Panc1 (cell line): ENCODE data around the gene C22orf42. TPM values are rescaled to one million over a fixed set of nuclear protein-coding genes. Genes with fewer than 3 reads are reported as not detected.
"Not testable (repeated sequence)": the region's sequence is repeated elsewhere in the genome, so short reads cannot be mapped to it uniquely, and the experiment has no call there.

ENCODE experiments used
- ATAC-seq: fragments of 200-7000 bp; cut with Tn5 transposase; 2 replicates; pipeline ENCODE4 v1.9.1; 2020; ENCODE audit warnings: mild to moderate bottlenecking, moderate library complexity
- BruUV-seq: library from RNA; stranded (reverse); fragments of 400-500 nt; replicated peaks from 2 replicates; lab custom pipeline; 2021; lab: Mats Ljungman, UMichigan
- CTCF ChIA-PET: fragments of 300-600 bp; sonication (Branson Sonifier 250); formaldehyde crosslinking; loops from one replicate; lab custom pipeline; 2022; ENCODE audit warnings: antibody characterized with exemption; lab: Charles Lee
- POLR2A ChIA-PET: fragments of 300-600 bp; sonication (Branson Sonifier 250); formaldehyde crosslinking; loops from one replicate; lab custom pipeline; 2022; ENCODE audit warnings: antibody characterized with exemption; lab: Charles Lee
- DNase-seq: peaks from one replicate; pipeline ENCODE4 v3.0.0-alpha.2; 2010; ENCODE audit warnings: low read depth, low spot score
- H3K27ac ChIP-seq: 2 replicates; pipeline ENCODE4 v1.5.1; 2011; ENCODE audit warnings: mild to moderate bottlenecking, low read length, inconsistent platforms
- H3K27me3 ChIP-seq: fragments of 200-500 bp; sonication (Bioruptor generic); 2 replicates; pipeline ENCODE4 v1.6.0; 2014; ENCODE audit warnings: low read length, inconsistent platforms; ENCODE audit not compliant: control insufficient read depth, insufficient read depth
- H3K36me3 ChIP-seq: fragments of 200-500 bp; sonication (Bioruptor generic); 2 replicates; pipeline ENCODE4 v1.5.1; 2014; ENCODE audit warnings: inconsistent platforms, mild to moderate bottlenecking, low read length, moderate library complexity; ENCODE audit not compliant: control insufficient read depth, insufficient read depth
- H3K4me1 ChIP-seq: 2 replicates; pipeline ENCODE4 v1.5.1; 2011; ENCODE audit warnings: inconsistent platforms, mild to moderate bottlenecking, low read length, moderate library complexity; ENCODE audit not compliant: control insufficient read depth, insufficient read depth
- H3K4me3 ChIP-seq, 2 experiments: 2 replicates each; pipeline ENCODE4 v1.5.1; 2011 to 2012; ENCODE audit warnings: low read depth in 2 of 2, low read length in 2 of 2, mild to moderate bottlenecking in 2 of 2, inconsistent platforms in 1 of 2, moderate library complexity in 1 of 2
- H3K9me3 ChIP-seq: fragments of 200-500 bp; sonication (Bioruptor generic); 2 replicates; pipeline ENCODE4 v1.5.1; 2014; ENCODE audit warnings: low read depth, mild to moderate bottlenecking, inconsistent platforms, low read length, moderate library complexity; ENCODE audit not compliant: control insufficient read depth, insufficient read depth
- POLR2AphosphoS5 ChIP-seq: IDR thresholded peaks from 2 replicates; pipeline ENCODE4 v1.6.1; 2012; ENCODE audit warnings: mild to moderate bottlenecking, low read depth, low read length, moderate library complexity
- SIN3A ChIP-seq: IDR thresholded peaks from 2 replicates; pipeline ENCODE4 v1.6.1; 2012; ENCODE audit warnings: low read depth, mild to moderate bottlenecking, low read length, moderate library complexity, borderline replicate concordance; ENCODE audit not compliant: insufficient read depth
- TCF7L2 ChIP-seq: IDR thresholded peaks from 2 replicates; pipeline ENCODE4 v1.6.1; 2011; ENCODE audit warnings: mild to moderate bottlenecking, low read depth, low read length, inconsistent platforms
- in situ Hi-C: cut with HindIII; loops from 2 replicates; pipeline ENCODE4 v1.10.0; 2016; ENCODE audit warnings: low sequenced_read_pairs, low pct_unique_long_range_greater_than_20kb
- intact Hi-C: fragments of 100-400 bp; cut with micrococcal nuclease; formaldehyde crosslinking; loops from one replicate; pipeline ENCODE4 v1.10.0; 2022; ENCODE audit not compliant: unreplicated experiment
- total RNA-seq: library from RNA; stranded (reverse); gene quantifications from one replicate; pipeline ENCODE4 v1.2.1, GENCODE V29; 2021; ENCODE audit not compliant: unreplicated experiment
- TF ChIP-seq, protein P1 (sequence below), 2 experiments: IDR thresholded peaks; 2 replicates each; pipeline ENCODE4 v1.6.1; 2011 to 2012; ENCODE audit warnings: low read depth in 2 of 2, control low read depth in 1 of 2, low read length in 1 of 2, mild to moderate bottlenecking in 1 of 2, moderate library complexity in 1 of 2; ENCODE audit not compliant: insufficient read depth in 1 of 2
- TF ChIP-seq, protein P2 (sequence below): fragments of 450-650 bp; IDR thresholded peaks from 2 replicates; pipeline ENCODE4 v1.5.1; 2017; ENCODE audit warnings: mild to moderate bottlenecking

C22orf42 gene
- total RNA-seq, 1 experiment from 2014 or later: not detected

DNA sequence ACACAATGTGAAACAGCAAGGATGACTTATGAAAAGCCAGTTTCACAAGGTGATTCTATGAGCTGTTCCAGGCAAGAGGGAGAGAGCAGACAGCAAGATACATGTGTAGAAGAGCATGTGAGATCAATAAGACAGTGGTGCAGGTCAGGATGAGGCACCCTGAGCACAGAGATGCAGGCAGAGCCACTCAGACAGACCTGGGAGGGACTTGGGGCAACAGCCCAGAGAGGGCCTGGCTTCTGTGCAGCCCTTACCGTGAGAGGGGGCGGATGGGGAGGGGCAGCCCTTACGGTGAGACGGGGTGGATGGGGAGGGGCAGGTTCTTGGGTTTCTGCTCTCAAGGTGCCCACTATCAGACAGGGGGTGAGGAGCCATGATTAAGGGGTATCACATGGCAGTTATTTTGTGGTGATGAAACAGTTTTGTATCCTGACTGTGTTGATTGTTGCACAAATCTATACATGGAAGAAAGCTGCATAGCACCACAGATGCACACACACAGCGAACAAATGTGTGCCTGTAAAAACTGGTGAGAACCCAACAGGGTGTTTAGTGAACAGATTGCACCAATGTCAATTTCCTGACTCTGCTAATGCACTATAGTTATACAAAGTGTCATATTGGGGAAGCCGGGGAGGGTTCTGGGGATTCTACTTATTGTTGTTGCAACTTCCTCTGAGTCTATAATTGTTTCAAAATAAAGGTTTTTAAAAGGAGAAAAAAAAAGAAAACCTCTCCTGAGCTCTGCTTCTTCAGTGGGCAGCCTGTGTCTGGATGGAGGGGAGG, 5.2 kb upstream of the C22orf42 start:
- CTCF ChIA-PET: no interaction called here
- Histone ChIP-seq H3K27ac (no peak overlapping the region), H3K4me1 (no peaks in the 10 kb centered on the region), H3K4me3 (no peak overlapping the region), H3K9me3 (no peaks in the 10 kb centered on the region), H3K27me3 (peaks cover 5% of the 10 kb centered on the region), H3K36me3 (no peaks in the 10 kb centered on the region)
- intact Hi-C loops (no loop called here), in situ Hi-C loops (no loop called here)
- no peak for DNase-seq
- no TSS peak for BruUV-seq
- POLR2A ChIA-PET: no interaction called here
- ATAC-seq: no peak
- TF ChIP-seq SIN3A (no peak), TCF7L2 (no peak), POLR2AphosphoS5 (no peak)
- TF ChIP-seq, protein P1, sequence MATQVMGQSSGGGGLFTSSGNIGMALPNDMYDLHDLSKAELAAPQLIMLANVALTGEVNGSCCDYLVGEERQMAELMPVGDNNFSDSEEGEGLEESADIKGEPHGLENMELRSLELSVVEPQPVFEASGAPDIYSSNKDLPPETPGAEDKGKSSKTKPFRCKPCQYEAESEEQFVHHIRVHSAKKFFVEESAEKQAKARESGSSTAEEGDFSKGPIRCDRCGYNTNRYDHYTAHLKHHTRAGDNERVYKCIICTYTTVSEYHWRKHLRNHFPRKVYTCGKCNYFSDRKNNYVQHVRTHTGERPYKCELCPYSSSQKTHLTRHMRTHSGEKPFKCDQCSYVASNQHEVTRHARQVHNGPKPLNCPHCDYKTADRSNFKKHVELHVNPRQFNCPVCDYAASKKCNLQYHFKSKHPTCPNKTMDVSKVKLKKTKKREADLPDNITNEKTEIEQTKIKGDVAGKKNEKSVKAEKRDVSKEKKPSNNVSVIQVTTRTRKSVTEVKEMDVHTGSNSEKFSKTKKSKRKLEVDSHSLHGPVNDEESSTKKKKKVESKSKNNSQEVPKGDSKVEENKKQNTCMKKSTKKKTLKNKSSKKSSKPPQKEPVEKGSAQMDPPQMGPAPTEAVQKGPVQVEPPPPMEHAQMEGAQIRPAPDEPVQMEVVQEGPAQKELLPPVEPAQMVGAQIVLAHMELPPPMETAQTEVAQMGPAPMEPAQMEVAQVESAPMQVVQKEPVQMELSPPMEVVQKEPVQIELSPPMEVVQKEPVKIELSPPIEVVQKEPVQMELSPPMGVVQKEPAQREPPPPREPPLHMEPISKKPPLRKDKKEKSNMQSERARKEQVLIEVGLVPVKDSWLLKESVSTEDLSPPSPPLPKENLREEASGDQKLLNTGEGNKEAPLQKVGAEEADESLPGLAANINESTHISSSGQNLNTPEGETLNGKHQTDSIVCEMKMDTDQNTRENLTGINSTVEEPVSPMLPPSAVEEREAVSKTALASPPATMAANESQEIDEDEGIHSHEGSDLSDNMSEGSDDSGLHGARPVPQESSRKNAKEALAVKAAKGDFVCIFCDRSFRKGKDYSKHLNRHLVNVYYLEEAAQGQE (IDR thresholded peaks at IDR 0.05; ENCODE audit: insufficient read depth in 1 of 2, low read depth in 2 of 2, low read length in 1 of 2): no peak
- TF ChIP-seq, protein P2, sequence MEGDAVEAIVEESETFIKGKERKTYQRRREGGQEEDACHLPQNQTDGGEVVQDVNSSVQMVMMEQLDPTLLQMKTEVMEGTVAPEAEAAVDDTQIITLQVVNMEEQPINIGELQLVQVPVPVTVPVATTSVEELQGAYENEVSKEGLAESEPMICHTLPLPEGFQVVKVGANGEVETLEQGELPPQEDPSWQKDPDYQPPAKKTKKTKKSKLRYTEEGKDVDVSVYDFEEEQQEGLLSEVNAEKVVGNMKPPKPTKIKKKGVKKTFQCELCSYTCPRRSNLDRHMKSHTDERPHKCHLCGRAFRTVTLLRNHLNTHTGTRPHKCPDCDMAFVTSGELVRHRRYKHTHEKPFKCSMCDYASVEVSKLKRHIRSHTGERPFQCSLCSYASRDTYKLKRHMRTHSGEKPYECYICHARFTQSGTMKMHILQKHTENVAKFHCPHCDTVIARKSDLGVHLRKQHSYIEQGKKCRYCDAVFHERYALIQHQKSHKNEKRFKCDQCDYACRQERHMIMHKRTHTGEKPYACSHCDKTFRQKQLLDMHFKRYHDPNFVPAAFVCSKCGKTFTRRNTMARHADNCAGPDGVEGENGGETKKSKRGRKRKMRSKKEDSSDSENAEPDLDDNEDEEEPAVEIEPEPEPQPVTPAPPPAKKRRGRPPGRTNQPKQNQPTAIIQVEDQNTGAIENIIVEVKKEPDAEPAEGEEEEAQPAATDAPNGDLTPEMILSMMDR: no peak

DNA sequence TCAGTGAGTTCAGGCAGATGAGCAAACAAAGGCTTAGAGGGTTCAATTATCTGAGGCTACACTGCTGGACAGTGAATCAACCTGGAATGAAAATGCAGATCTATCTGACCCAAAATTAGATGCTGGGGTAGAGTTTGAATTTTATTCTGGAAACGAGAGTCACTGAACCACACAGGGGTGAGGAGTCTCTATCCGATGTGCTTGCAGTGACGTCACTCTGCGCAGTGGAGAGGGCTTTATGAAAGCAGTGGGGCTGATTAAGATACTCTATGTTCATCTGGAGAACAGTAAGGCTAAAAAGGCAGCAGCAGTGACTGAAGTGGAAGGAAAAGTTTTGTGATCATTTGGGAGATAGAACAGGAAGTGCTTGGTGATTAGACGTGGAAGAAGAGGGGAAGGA, 1.3 kb upstream of the C22orf42 start:
- intact Hi-C loops, BruUV-seq, H3K36me3 ChIP-seq, POLR2A ChIA-PET, H3K9me3 ChIP-seq, DNase-seq, CTCF ChIA-PET, H3K27me3 ChIP-seq, H3K4me3 ChIP-seq, H3K4me1 ChIP-seq, ATAC-seq, in situ Hi-C loops, H3K27ac ChIP-seq: not testable (repeated sequence)

DNA sequence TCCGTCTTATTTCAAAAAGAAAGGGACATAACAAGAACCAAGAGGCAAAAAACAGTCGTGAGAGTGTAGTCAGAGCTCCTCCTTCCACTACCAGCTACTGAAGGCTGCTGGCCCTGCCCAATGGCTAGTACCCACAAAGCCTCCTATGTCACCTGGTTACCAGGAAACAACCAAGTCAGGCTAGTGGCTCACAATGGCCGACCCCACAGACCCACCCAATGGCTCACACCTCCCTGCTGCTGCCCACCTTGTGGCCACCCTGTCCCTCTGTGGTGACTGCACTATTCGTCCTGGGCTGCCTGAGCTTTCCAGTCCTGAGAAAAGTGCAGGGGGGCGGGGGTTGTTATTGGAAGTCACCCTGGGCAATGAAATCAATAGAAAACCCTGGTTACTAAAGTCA, 1.5 kb downstream of the C22orf42 start:
- POLR2A ChIA-PET, ATAC-seq, H3K27me3 ChIP-seq: not testable (repeated sequence)

DNA sequence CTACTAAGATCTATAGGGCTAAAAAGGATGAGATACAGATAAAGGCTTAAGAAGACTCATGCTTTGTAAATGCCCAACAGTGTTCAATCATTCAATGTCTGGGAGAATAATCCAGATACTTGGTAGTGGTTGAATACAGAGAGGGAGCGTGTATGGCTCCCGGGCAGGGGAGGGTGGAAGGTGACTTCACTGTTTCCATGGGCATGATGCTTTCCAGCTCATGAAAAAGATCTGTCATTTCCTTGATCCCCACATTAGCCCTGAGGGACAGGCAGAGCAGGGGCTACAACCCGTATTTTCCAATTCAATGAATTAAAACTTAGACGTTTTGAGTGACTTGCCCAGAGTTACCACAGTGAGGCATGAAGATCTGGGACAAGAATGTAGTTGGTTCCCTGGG, 4.4 kb downstream of the C22orf42 start:
- BruUV-seq, H3K27me3 ChIP-seq, H3K9me3 ChIP-seq, H3K4me1 ChIP-seq, POLR2A ChIA-PET, H3K4me3 ChIP-seq, intact Hi-C loops, H3K36me3 ChIP-seq, in situ Hi-C loops, H3K27ac ChIP-seq, CTCF ChIA-PET, DNase-seq, ATAC-seq: not testable (repeated sequence)

More for the DNA sequence above, 1.5 kb downstream of the C22orf42 start:
- CTCF ChIA-PET, BruUV-seq, H3K9me3 ChIP-seq, H3K36me3 ChIP-seq, H3K4me3 ChIP-seq, intact Hi-C loops, H3K4me1 ChIP-seq, DNase-seq, in situ Hi-C loops, H3K27ac ChIP-seq: not testable (repeated sequence)

DNA sequence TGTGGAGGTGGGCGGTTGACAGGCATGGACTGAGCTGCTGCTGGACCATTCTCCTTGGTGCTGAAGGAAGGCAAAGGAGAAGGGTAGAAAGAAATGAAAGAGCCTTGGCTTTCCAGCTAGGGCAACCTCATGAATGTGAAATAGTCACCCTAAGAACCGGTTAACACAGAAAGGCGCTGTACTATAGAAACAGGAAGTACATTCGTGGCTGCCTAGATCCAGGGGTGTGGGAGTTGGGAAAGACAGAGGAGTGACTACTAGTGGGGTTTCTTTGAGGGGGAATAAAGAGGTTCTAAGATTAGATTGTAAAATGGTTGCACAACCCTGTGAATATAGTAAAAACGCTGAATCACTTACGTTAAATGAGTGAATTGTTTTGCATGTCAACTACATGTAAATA, 7.5 kb downstream of the C22orf42 start:
- H3K4me3 ChIP-seq, DNase-seq, H3K36me3 ChIP-seq, intact Hi-C loops, BruUV-seq, CTCF ChIA-PET, H3K27ac ChIP-seq, H3K9me3 ChIP-seq, POLR2A ChIA-PET, H3K27me3 ChIP-seq, H3K4me1 ChIP-seq, ATAC-seq, in situ Hi-C loops: not testable (repeated sequence)
